Esophagus squamous epithelium (tissue), 5 donors: ENCODE measurements around the gene COQ9. TPM values are rescaled to one million over a fixed set of nuclear protein-coding genes. Genes with fewer than 3 reads are reported as not detected.
A peak's percentile ranks its signal among the peaks of the same experiment; 100 is the strongest.

Source experiments
- DNase-seq: peaks from one replicate; lab custom pipeline; 2025; lab: John Stamatoyannopoulos, UW
- H3K27ac ChIP-seq, 4 donors: fragments of 200-600 bp; sonication (generic); one replicate each; pipeline ENCODE4 v1.5.1; 2016 to 2019; ENCODE audit warnings: mild to moderate bottlenecking in 1 of 4
- H3K27me3 ChIP-seq, 4 donors: fragments of 200-600 bp; sonication (generic); 1 replicate in 3 of 4; 2 replicates in 1 of 4; pipeline versions ENCODE4 v1.5.1 to v1.6.0; 2017 to 2021; ENCODE audit warnings: antibody characterized with exemption in 1 of 4
- H3K36me3 ChIP-seq, 3 donors: fragments of 200-600 bp; sonication (generic); one replicate each; pipeline ENCODE4 v1.5.1; 2016 to 2019
- H3K4me1 ChIP-seq, 3 donors: fragments of 200-600 bp; sonication (generic); one replicate each; pipeline ENCODE4 v1.5.1; 2017 to 2019
- H3K4me3 ChIP-seq, 4 donors: fragments of 200-600 bp; sonication (generic); 1 replicate in 3 of 4; 2 replicates in 1 of 4; pipeline ENCODE4 v1.5.1; 2016 to 2019; ENCODE audit warnings: mild to moderate bottlenecking in 2 of 4, moderate library complexity in 1 of 4
- H3K9me3 ChIP-seq, 3 donors: fragments of 200-600 bp; sonication (generic); one replicate each; pipeline ENCODE4 v1.5.1; 2016 to 2019
- POLR2A ChIP-seq, 4 donors: fragments of 450-650 bp; IDR thresholded peaks; one replicate each; pipeline ENCODE4 v1.6.1; 2017; ENCODE audit warnings: antibody characterized with exemption in 4 of 4, mild to moderate bottlenecking in 4 of 4, moderate library complexity in 3 of 4
- WGBS, 2 donors: methylation state at CpG; one replicate each; pipeline ENCODE4 v1.1.5; 2018; 5-methylcytosine and 5-hydroxymethylcytosine counted together
- intact Hi-C: fragments of 100-400 bp; cut with DNase I; formaldehyde crosslinking; loops from one replicate; pipeline ENCODE4 v1.15.0; 2022
- total RNA-seq, 4 donors: library from RNA; depleted of rRNA; stranded (reverse); fragments of >200 nt; gene quantifications; one replicate each; pipeline ENCODE4 v1.1.0, GENCODE V29; 2016
- TF ChIP-seq, protein P1 (sequence below), 6 experiments: fragments of 450-650 bp in 4 of 6; fragments of 200-600 bp in 2 of 6; sonication (generic) in 2 of 6; IDR thresholded peaks; one replicate each; pipeline ENCODE4 v1.5.1; 2016 to 2019; ENCODE audit warnings: antibody characterized with exemption in 6 of 6, mild to moderate bottlenecking in 4 of 6, moderate library complexity in 4 of 6
- donor health status: DM: yes; HTN: yes; CAD: no.

The COQ9 gene
- total RNA-seq, 4 donors from 2014 or later: 43.6 to 62.0 (median 53.4) TPM

GRCh38 chr16:57477531-57478202 is 30.4 kb downstream of the COQ9 start:
- no peak overlapping the region for H3K4me3 ChIP-seq
- WGBS, 2 donors: 65 to 73% methylated on average over 2 to 4 of the region's 9 CpGs
- no peak for TF ChIP-seq POLR2A (IDR thresholded peaks at IDR 0.05)
- TF ChIP-seq, protein P1, sequence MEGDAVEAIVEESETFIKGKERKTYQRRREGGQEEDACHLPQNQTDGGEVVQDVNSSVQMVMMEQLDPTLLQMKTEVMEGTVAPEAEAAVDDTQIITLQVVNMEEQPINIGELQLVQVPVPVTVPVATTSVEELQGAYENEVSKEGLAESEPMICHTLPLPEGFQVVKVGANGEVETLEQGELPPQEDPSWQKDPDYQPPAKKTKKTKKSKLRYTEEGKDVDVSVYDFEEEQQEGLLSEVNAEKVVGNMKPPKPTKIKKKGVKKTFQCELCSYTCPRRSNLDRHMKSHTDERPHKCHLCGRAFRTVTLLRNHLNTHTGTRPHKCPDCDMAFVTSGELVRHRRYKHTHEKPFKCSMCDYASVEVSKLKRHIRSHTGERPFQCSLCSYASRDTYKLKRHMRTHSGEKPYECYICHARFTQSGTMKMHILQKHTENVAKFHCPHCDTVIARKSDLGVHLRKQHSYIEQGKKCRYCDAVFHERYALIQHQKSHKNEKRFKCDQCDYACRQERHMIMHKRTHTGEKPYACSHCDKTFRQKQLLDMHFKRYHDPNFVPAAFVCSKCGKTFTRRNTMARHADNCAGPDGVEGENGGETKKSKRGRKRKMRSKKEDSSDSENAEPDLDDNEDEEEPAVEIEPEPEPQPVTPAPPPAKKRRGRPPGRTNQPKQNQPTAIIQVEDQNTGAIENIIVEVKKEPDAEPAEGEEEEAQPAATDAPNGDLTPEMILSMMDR (IDR thresholded peaks at IDR 0.05): no peak
- no peak for DNase-seq
- no peaks in the 10 kb centered on the region for H3K9me3 ChIP-seq
- H3K36me3 ChIP-seq: peaks cover 0 to 61% (median 8%) of the 10 kb centered on the region in 3 donors
- H3K27me3 ChIP-seq: no peaks in the 10 kb centered on the region
- H3K4me1 ChIP-seq: peaks cover 23 to 52% (median 27%) of the 10 kb centered on the region in 3 donors
- no peak overlapping the region for H3K27ac ChIP-seq
- intact Hi-C loops: loop anchor here (10.0 kb wide), 1 partner anchor 47 kb away; no protein-coding TSS in a partner anchor

DNA sequence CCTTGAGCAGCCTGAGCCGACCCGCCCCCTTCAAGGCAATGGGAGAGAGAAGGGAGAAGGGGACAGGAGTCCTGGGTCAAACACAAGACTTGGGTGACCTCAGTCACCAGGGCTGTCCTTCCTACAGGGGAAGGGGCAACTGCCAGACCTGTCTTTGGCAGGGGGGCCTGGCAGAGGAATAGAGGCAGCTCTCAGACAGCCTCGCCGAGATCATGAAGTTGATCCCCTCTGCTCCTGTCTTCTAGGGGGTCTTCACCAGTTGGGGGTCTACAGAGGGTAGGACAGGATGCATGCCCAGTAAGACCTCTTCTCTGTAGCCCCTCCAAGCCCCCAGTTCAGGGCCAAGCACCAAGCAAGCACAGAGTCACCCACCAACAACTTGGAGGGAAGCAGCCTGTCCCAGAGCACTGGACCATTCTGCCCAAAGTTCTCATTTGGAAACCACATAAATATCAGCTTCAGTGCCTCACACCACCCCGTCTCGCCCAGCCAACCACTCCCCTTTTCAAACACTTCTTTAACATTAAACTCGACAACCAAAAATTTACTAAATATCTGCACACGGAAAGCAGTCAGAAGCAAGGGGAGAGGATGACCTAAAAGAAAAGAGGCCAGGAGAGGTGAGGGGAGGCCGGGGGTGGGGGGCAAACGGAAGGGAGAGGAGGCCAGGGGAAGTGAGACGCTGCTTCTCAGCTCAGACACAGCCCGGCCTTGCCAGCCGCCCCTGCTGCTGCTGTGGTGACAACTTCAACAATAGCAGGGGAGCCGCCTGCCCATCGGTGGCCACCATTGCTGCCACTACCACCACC is 31.3 kb downstream of the COQ9 start:
- no peak for DNase-seq
- no peak for TF ChIP-seq POLR2A (IDR thresholded peaks at IDR 0.05)
- TF ChIP-seq, protein P1 (IDR thresholded peaks at IDR 0.05): no peak
- peaks cover 23 to 52% (median 27%) of the 10 kb centered on the region in 3 donors for H3K4me1 ChIP-seq
- H3K27me3 ChIP-seq: no peaks in the 10 kb centered on the region
- WGBS, 2 donors: 53 to 62% methylated on average over 8 to 9 of the region's 15 CpGs
- H3K4me3 ChIP-seq: peak overlapping the region; percentile 18 to 62 (median 40)
- H3K27ac ChIP-seq: peak overlapping the region in 3 of 4 donors; percentile 5 to 49 (median 31)
- H3K9me3 ChIP-seq: no peaks in the 10 kb centered on the region
- H3K36me3 ChIP-seq: peaks cover 0 to 52% (median 0%) of the 10 kb centered on the region in 3 donors
- intact Hi-C loops: loop anchor here (10.0 kb wide), 1 partner anchor 46 kb away; no protein-coding TSS in a partner anchor

GRCh38 chr16:57479205-57479975 is 32.1 kb downstream of the COQ9 start:
- intact Hi-C loops: loop anchor here (10.0 kb wide), 1 partner anchor 45 kb away; no protein-coding TSS in a partner anchor

DNA sequence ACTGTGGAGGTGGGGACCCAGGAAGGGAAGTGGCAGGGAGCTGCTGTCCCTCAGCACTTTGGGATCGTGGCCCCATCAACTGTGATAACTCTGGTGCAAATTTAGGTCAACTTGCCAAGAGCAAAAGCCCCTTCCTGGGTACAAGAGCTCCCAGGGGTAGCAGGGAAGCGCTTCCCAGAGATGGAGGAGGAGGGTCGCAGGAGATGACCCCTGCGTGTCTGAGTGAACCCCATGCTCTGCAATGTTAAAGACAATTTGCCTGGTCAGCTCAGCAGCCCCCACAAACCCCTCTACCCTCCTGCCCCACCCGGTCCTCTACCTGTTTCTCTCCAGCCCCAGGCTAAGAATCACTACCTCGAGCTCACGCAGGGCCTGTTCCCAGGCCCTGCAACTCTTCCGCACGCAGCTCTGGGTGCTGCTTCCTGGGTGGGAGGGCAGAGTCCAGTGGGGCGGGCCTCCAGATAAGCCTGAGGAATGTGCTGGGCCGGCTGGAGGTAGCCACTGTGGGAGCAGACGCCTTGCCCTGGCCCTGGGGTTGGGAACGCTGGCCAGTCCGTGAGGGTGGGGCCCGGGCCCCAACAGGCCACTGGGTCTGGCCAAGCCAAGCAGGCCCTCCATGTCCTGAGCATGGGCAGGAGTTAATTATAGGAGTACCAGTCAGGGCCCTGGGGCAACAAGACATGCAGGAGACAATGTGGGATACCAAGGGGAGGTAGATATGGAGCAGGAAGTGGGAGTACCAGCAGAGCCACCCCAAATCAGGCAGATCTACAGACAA is 32.9 kb downstream of the COQ9 start:
- H3K27ac ChIP-seq: peak overlapping the region in 3 of 4 donors; percentile 18 to 77 (median 31)
- no peak for DNase-seq
- intact Hi-C loops: loop anchor here (10.0 kb wide), 1 partner anchor 45 kb away; no protein-coding TSS in a partner anchor

More at GRCh38 chr16:57479205-57479975, 32.1 kb downstream of the COQ9 start:
- H3K27ac ChIP-seq: peak overlapping the region in 3 of 4 donors; percentile 5 to 77 (median 31)
- DNase-seq: no peak
- peak overlapping the region; percentile 18 to 62 (median 40) for H3K4me3 ChIP-seq
- 28 to 31% methylated on average over 7 to 30 of the region's 36 CpGs for WGBS, 2 donors
- H3K36me3 ChIP-seq: peaks cover 0 to 44% (median 0%) of the 10 kb centered on the region in 3 donors
- H3K9me3 ChIP-seq: no peaks in the 10 kb centered on the region
- H3K4me1 ChIP-seq: peaks cover 28 to 60% (median 29%) of the 10 kb centered on the region in 3 donors
- TF ChIP-seq, protein P1 (IDR thresholded peaks at IDR 0.05): no peak
- no peak for TF ChIP-seq POLR2A (IDR thresholded peaks at IDR 0.05)
- H3K27me3 ChIP-seq: no peaks in the 10 kb centered on the region

More for the DNA sequence above, 32.9 kb downstream of the COQ9 start:
- H3K27me3 ChIP-seq: no peaks in the 10 kb centered on the region
- H3K9me3 ChIP-seq: no peaks in the 10 kb centered on the region
- H3K4me1 ChIP-seq: peaks cover 36 to 68% (median 36%) of the 10 kb centered on the region in 3 donors
- H3K4me3 ChIP-seq: peak overlapping the region; percentile 18 to 62 (median 40)
- TF ChIP-seq, protein P1 (IDR thresholded peaks at IDR 0.05): no peak
- TF ChIP-seq POLR2A (IDR thresholded peaks at IDR 0.05): no peak
- peaks cover 0 to 36% (median 0%) of the 10 kb centered on the region in 3 donors for H3K36me3 ChIP-seq
- WGBS, 2 donors: 50% methylated on average over 5 of the region's 15 CpGs; no CpG with 5 or more reads in 1 of the 2 donors
